A549 treated with AZD9567 at 1 μM for 4 hours (cell line): ENCODE data around the gene F8A1. TPM values are rescaled to one million over a fixed set of nuclear protein-coding genes. Genes with fewer than 3 reads are reported as not detected.

Source experiments
- total RNA-seq: library from RNA; stranded (reverse); fragments of 200-300 nt; extraction: Qiagen RNA extraction; gene quantifications from 5 replicates; pipeline ENCODE4 v1.2.3, GENCODE V29; 2022; ENCODE audit not compliant: insufficient read depth

F8A1 gene
- 53.8 to 109 TPM (median 93.0 TPM) in 5 replicates for total RNA-seq

GRCh38 chrX:154886069-154886788 lies at the start of gene F8A1:
Gene F8A1, plus strand, starts transcription at chrX:154886355. Its CDS starts 20 bp downstream, at chrX:154886375.

Other genes starting within 250 kb of the F8A1 start
- not detected in 5 replicates for gene CTAG2, start 232.8 kb upstream of the F8A1 start, total RNA-seq
- 0.59 to 1.0 TPM (median 0.88 TPM) in 5 replicates for gene GAB3, start 135.3 kb upstream of the F8A1 start, total RNA-seq
- gene DKC1, start 123.5 kb upstream of the F8A1 start, total RNA-seq = 150 to 224 TPM (median 159 TPM) in 5 replicates
- gene MPP1, start 80.9 kb upstream of the F8A1 start, total RNA-seq = 14.9 to 19.7 TPM (median 16.3 TPM) in 5 replicates
- not detected in 5 replicates for gene SMIM9, start 51.7 kb upstream of the F8A1 start, total RNA-seq
- gene F8, start 136.4 kb downstream of the F8A1 start, total RNA-seq = 3.5 to 4.5 TPM (median 4.2 TPM) in 5 replicates
- gene FUNDC2, start 140.5 kb downstream of the F8A1 start, total RNA-seq = 67.1 to 117 TPM (median 113 TPM) in 5 replicates
- 11.9 to 15.4 TPM (median 14.3 TPM) in 5 replicates for gene CMC4, start 184.8 kb downstream of the F8A1 start, total RNA-seq
- 19.9 to 35.3 TPM (median 20.7 TPM) in 5 replicates for gene MTCP1, start 184.8 kb downstream of the F8A1 start, total RNA-seq
- gene BRCC3, start 185.2 kb downstream of the F8A1 start, total RNA-seq = 23.1 to 29.5 TPM (median 27.2 TPM) in 5 replicates